ENCODE measurements around the gene TMEM125.

TMEM125 gene

GRCh38 chr1:43247256-43247921, 22.4 kb upstream of the TMEM125 start:
- DNase-seq = no peak

- no peak for DNase-seq
Measured at GRCh38 chr1:43250351-43250761, 19.4 kb upstream of the TMEM125 start.

GRCh38 chr1:43251024-43251423, 18.8 kb upstream of the TMEM125 start:
- no peak for DNase-seq

- DNase-seq = no peak
Measured at GRCh38 chr1:43252225-43252624, 17.6 kb upstream of the TMEM125 start.

GRCh38 chr1:43253173-43253572, 16.6 kb upstream of the TMEM125 start:
- DNase-seq = no peak

- DNase-seq = no peak
Measured at GRCh38 chr1:43253876-43254275, 15.9 kb upstream of the TMEM125 start.

- DNase-seq = no peak
Measured at GRCh38 chr1:43255438-43256210, 14.2 kb upstream of the TMEM125 start.

- DNase-seq = no peak
Measured at GRCh38 chr1:43256675-43257570, 12.9 kb upstream of the TMEM125 start.

- DNase-seq = no peak
Measured at GRCh38 chr1:43258370-43258769, 11.4 kb upstream of the TMEM125 start.

- DNase-seq = no peak
Measured at GRCh38 chr1:43265431-43265830, 4.4 kb upstream of the TMEM125 start.

GRCh38 chr1:43266881-43267280, 2.9 kb upstream of the TMEM125 start:
- no peak for DNase-seq

GRCh38 chr1:43267291-43267805, 2.4 kb upstream of the TMEM125 start:
- no peak for DNase-seq

- no peak for DNase-seq
Measured at GRCh38 chr1:43267818-43268425, 1.9 kb upstream of the TMEM125 start.

- DNase-seq = peak; percentile 17
Measured at GRCh38 chr1:43270421-43271095, 775 bp downstream of the TMEM125 start.

GRCh38 chr1:43271186-43272118, 1.7 kb downstream of the TMEM125 start:
- no peak for DNase-seq

GRCh38 chr1:43272161-43272560, 2.4 kb downstream of the TMEM125 start:
- DNase-seq = no peak

- no peak for DNase-seq
Measured at GRCh38 chr1:43272576-43273571, 3.1 kb downstream of the TMEM125 start.

GRCh38 chr1:43273708-43274107, 3.9 kb downstream of the TMEM125 start:
- no peak for DNase-seq

- DNase-seq = no peak
Measured at GRCh38 chr1:43274125-43274803, 4.5 kb downstream of the TMEM125 start.
